Measurements from ENCODE around the gene PRMT9.
A peak's percentile ranks its signal among the peaks of the same experiment; 100 is the strongest.

Gene PRMT9

DNA sequence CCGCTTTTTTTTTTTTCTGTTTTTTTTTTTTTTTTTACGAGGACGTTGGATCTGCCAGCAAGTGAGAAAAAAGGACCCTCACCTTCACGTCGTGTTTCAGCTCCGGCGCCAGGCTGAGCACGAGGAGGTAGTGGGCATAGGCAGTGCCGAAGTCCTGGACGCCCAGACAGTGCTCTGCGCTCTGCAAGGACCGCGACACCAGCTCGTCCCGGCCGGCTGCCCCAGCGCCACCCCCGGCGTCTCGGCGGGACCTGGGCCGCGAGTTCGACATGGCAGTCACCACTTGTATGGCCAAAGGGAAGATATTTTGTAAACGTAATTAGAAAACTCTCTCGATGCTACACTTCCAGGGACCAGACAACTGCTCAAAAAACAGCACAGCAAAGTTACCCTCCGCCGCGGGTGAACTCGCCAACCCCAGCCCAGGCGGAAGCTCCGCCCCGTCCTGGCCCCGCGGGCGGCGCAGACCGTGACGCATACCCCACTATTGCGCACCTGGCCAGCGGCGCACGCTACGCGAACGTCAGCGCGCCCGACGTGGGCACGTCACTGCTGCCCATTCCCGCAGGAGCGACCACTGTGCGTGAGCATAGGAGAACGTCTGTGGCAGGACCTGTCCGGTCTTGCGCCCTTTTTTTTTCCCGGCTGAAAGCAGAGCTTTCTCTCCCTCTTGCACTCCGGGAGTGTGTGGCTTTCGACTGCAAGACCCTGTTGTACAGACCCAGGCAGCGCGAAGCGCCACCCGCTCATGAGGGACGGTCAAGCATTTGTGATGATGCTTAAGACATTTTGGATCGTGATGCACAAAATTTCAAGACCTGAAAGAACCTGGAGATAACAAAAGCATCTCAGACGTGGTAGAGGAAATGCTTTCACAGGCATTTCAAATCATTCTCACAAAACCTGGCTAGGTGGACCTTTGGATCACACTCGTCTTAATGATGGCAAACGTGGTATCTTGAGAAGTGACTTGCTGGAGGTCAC lies at the start of gene PRMT9:
PRMT9 (minus strand) TSS at position 447 of the 984 bp plus-strand sequence; CDS start at position 271, 176 bp downstream.
- peak; percentile 81 for DNase-seq (ENCODE audit: low read depth)

DNA sequence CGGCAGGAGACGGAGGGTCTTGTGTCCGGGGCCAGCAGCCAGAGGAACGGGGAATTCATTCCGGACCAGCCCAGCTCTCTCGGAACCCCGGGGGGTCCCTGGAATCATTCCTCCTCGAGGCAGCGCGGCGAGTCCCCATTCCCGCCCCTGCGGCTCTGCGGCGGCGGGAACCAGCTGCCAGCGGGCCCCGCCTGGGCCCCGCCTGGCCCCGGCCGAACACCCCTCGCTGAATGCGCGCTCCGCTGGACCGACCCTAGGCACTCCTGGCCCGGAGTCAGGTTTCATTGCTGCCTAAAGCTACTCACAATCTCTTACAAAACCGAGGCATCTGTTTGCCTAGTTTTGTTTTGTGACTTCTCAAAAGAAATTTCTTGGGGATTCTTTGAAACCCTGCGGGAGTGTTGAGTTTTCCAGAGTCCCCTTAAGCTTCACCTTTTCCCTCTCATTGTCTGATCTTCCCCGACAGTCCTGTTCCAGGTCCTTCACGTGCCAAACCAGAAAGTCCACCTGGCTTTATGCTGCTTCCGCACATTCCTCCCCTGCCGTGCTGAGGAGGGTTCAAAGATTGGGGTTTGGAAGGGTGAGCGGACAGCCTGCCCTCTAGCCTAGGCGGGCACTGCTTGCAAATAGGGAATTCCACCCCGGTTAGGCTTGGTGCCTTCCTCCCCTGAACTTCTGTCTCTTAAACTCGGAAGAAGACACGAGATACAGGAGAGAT lies 48.7 kb upstream of the PRMT9 start:
- DNase-seq (ENCODE audit: low read depth) = no peak

GRCh38 chr4:147731580-147732517 lies 47.9 kb upstream of the PRMT9 start, which contains the start of gene ARHGAP10:
ARHGAP10 (plus strand) TSS chr4:147732088; CDS start chr4:147732302, 214 bp downstream.
- DNase-seq (ENCODE audit: low read depth) = peak; percentile 52

DNA sequence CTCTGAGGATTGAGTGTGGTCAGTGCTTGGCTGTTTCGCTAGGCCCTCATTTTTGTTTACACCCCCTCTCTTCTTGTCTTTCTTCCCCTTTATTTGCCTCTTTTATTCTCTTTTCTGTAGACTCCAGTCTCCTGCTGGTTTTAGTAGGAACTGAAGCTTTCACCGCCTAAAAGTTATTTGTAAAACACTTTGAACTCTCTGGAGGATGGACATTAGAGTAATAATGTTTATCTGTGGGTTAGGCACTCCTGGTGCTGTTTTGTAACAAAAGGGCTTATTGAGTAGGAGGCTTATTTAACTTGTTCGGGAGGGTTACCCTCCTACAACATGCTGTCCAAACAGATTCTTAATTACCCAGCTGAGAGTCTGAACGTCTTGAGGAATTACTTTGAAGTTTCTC lies 46.4 kb upstream of the PRMT9 start:
- no peak for DNase-seq (ENCODE audit: low read depth)

GRCh38 chr4:147727476-147728028 lies 43.6 kb upstream of the PRMT9 start:
- no peak for DNase-seq (ENCODE audit: low read depth)

- DNase-seq (ENCODE audit: low read depth) = no peak
Measured at GRCh38 chr4:147725673-147726072, 41.7 kb upstream of the PRMT9 start.

DNA sequence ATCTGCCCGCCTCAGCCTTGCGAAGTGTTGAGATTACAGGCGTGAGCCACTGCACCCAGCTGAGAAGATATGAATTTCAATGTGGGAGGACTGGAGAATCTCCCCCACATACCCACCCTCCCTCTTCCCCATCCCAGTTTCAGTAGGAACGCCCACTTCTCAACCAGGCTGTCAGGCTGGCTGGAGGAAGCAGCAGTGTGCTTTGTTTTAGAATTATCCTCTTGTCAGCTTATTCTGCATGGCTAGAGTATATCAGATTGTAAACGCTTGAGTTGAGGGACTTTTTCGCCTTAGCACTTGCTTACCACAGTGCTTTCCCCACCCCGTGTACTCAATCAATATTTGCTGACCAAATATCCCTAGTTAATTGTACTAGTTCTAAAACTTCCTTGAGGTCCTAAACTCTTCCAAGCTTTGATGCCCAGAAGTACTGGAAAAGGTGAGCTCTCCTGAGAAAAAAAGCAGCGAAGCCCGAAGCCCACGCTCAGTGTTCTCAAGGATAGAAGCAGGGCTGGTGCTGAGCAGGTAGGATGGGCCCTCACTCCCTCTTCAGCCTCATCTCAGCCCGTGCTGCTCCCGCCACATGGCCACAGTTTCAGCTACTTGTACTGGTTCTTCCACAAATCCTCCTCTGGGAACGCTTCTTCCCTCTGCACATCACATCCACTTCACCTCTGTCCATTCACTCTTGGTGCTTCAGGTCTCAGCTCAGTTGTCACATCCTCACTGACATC lies 40.7 kb upstream of the PRMT9 start:
- no peak for DNase-seq (ENCODE audit: low read depth)

DNA sequence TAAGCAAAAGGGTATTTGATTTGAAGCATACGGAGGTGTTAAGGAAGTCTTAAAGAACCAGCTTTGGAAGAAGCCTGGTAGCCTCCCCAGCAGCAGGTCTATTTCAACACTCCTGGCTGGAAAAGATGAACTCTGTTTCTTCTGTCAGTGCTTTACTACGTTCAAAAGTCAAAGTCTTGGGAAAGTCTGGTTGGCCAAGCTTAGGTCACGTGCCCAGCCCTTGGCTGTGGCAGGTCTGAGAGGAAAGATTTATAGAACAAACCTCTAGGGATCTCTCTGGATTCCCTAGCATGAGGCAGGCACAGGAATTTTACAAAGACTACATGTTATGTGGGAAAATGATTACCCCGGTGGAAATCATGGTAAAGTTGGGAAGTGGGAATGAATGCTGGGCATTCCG lies 39.4 kb upstream of the PRMT9 start:
- no peak for DNase-seq (ENCODE audit: low read depth)

GRCh38 chr4:147717878-147718277 lies 33.9 kb upstream of the PRMT9 start:
- no peak for DNase-seq (ENCODE audit: low read depth)

DNA sequence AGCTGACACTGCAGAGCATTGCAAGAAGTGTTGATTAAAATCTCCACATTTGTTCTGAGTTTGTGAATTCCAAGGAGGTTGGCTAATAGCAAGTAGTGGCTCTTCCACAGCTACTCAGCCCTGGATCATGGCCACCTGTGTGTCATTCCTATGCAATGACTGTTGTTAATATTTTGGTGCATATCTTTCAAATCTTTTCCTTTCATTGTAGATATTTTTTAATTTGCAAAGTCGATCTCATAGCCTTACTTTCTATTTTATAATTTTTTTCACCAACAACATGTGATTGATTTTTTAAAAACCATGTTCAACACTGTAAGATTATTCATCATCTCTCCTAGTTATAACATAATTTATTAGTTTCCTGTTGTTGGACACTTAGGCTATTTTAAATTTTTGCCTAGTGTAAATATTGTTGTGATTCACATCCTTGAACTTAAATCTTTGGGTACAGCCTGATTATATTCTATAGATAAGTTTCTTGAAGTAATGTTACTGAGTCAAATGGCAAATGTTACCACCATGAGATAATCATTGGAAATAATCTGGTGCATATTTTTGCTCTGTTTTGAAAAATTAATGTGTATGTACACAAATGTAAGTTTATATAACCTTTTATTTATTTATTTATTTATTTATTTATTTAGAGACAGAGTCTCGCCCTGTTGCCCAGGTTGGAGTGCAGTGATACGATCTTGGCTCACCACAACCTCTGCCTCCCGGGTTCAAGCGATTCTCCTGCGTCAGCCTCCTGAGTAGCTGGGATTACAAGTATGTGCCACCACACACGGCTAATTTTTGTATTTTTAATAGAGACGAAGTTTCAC lies 30.8 kb upstream of the PRMT9 start:
- DNase-seq (ENCODE audit: low read depth) = no peak

GRCh38 chr4:147709999-147710398 lies 26.0 kb upstream of the PRMT9 start:
- DNase-seq (ENCODE audit: low read depth) = no peak

- peak; percentile 40 for DNase-seq (ENCODE audit: low read depth)
Measured at GRCh38 chr4:147707892-147708672, 24.1 kb upstream of the PRMT9 start.

DNA sequence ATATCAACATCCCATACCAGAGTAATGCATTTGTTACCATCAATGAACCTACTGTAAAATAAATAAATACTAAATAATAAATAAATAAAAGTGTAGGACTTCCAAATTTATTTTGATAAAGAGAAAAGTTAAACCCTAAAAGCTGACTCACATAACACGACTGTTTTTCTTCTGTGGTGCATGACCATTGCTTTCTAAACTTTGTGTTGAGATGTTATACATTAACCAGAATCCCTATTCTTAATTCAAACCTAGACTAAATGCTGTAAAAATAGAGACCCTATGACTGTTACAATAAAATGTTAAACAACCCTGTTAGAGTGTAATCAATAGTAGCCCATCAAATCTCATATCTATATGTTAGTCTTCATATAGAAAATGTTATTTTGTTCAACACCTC lies 20.9 kb upstream of the PRMT9 start:
- no peak for DNase-seq (ENCODE audit: low read depth)

DNA sequence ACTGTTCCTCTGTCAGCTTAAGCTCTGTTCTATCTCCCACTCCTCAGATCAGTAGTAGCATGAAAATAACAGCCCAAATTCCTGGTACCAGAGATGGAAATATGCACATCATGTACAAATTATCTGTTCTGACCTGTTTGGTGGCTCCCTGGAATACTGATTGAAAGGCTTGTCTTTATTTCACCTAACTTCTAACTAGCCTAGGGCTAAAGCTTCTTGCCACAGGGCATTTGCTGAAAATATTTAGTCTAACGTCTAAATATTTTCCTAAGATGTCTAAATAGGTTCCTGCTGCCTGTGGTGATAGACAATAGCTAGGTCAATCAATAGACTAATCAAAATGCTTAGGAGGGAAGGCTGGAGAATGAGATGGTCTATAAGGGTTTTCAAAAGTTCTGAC lies 12.9 kb upstream of the PRMT9 start:
- DNase-seq (ENCODE audit: low read depth) = no peak

DNA sequence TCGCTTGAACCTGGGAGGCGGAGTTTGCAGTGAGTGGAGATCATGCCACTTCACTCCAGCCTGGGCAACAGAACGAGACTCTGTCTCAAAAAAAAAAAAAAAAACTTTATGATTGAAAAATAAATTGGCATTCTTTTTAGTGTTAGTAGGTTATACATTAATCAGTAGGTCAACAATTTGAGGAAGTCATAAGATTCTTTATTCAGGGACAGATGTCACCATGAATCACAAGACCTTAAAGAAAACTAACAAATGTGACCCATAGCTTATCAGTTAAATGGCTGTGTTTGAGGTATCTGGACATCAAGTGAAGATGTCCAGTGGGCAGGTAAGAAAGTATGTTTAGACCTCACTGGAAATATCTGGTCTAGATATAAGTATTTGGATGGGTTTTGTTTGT lies 9.3 kb upstream of the PRMT9 start:
- no peak for DNase-seq (ENCODE audit: low read depth)

DNA sequence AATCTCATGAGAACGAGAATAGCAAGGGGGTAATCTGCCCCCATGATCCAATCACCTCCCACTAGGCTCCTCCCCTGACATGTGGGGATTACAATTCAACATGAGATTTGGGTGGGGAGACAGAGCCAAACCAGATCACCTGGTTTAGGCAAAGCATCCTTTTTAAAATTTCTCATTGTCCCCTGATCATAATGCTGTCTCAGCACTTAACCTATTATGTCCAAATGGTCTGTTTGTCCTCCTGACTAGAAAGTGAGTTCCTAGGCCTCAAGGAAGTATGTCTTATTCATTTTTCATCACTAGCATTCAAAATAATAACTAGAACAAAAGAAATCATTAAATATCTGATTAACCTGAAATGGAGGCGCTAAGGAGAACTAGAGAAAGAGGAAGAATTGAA lies 7.9 kb upstream of the PRMT9 start:
- DNase-seq (ENCODE audit: low read depth) = no peak

DNA sequence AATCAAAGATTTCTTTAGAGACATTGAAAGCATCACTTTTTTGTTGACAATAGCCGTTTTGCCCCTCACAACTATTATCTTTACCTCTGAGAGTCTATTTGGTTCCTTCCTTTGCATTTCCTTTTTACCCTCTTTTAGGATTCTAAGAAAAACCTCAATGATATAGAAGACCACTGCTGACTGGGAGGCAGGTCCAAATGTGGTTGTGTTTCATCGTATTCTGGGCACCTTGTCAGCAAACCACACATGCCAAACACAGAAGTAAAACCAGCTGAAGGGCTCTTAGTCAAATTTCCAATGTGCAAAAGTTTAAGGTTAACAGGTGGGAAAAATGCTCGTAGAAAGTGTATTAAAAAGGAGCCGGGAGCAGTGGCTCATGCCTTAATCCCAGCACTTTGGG lies 5.1 kb upstream of the PRMT9 start:
- no peak for DNase-seq (ENCODE audit: low read depth)

- DNase-seq (ENCODE audit: low read depth) = no peak
Measured at GRCh38 chr4:147683188-147683591, 773 bp downstream of the PRMT9 start.

GRCh38 chr4:147682755-147683154 lies 1.2 kb downstream of the PRMT9 start:
- DNase-seq (ENCODE audit: low read depth) = no peak

Data from stimulated activated CD8-positive, alpha-beta memory T cell treated with anti-CD3 and anti-CD28 coated beads, Interleukin-12 subunit alpha, Interleukin-12 subunit beta, amount 100 ng/mL, for 1 hour (primary cell).